HG03439 (cell line): ENCODE measurements around the gene PXDN.

Experiments
- ATAC-seq: cut with Tn5 transposase; IDR thresholded peaks from one replicate; pipeline ENCODE4 v1.9.1; 2021; ENCODE audit warnings: mild to moderate bottlenecking, moderate library complexity; ENCODE audit not compliant: unreplicated experiment

The PXDN gene

DNA sequence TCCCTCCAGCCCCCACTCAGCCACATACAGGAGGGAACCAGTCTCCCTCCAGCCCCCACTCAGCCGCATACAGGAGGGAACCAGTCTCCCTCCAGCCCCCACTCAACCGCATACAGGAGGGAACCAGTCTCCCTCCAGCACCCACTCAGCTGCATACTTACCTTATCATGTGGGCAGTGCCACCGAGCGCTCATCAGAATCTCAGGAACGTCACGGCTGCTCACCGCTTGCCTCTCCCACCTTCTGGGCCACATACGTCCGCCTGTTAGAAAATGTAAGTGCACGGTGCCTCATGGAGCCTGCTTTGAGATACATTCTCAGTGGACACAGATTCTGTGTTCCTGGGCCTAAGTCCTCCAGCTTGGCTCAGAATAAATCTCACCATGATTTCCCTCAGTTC lies 124.8 kb downstream of the PXDN start:
- ATAC-seq, result no peak

DNA sequence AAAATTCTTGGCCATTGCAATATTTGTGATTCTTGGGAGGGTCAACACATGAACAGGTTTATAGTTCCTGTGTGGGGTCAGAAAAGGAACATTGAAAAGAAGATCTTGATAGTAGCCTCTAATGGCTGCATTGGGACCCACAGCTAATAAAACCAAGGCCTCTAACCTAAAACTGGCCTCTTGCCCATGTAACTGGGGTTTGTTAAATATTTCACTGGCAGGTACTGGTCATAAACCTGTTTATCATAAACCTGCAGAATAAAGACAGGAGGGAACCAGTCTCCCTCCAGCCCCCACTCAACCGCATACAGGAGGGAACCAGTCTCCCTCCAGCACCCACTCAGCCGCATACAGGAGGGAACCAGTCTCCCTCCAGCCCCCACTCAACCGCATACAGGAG lies 125.3 kb downstream of the PXDN start:
- ATAC-seq, result no peak

- ATAC-seq, result no peak
These were observed 125.9 kb downstream of the PXDN start for GRCh38 chr2:1618191-1618961.

DNA sequence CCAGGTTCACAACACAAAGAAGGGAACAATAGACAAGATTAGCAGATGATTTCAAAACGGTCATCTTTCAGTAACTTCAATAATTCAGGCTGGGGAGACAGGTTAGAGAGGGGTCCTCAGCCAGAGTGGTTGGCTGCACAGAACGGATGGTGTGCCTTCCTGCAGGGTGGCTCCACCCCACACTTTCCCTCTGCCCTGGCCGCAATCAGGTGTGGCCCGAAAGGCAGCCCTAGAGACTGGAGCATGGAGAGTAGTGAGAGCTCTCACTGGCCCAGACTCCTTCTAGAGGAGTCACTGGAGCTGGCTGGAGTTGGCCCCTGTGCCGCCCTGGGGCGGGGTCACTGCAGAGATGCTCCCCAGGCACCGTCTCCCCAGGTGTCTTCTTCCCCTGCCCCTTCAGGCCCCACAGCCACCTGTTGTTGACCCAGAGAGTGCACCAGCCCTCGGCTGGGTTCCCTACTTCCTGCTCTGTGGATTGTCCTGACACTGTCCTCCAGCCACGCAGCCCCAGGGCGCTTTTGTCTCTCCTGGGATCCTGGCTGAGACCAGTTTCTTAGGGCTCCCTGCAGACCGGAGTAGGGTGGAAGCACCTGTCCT lies 126.8 kb downstream of the PXDN start:
- ATAC-seq, result no peak

- no peak for ATAC-seq
These were observed 129.8 kb downstream of the PXDN start for GRCh38 chr2:1614564-1614963.

DNA sequence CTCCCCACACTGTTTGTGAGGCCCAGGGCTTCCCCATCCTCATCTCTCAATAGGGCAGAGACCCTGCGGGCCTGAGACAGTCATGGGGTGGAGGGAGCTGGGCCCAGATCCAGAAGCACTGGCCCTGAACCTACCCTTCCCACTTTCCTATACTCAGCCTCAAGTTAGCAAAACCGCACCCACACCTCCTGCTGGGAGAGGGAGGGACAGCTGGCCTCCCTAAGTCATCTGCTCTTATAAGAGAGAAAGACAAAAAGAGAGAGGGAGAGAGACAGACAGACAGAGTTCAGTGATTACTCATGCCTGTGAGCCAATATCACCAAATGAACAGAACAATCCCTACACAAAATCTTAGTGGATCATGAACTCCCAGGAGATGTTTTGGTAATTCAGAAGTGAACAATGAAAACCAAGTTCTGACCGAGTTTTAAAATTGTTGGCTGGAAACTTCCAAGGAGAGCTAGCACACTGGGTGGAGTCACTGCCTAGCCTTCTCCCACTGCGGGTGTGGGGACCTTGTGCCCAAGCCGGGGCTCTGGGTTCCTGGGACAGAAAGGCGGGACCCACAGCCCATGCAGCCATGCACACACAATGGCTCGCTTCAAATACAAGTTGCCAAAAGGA lies 130.5 kb downstream of the PXDN start:
- ATAC-seq, result no peak

DNA sequence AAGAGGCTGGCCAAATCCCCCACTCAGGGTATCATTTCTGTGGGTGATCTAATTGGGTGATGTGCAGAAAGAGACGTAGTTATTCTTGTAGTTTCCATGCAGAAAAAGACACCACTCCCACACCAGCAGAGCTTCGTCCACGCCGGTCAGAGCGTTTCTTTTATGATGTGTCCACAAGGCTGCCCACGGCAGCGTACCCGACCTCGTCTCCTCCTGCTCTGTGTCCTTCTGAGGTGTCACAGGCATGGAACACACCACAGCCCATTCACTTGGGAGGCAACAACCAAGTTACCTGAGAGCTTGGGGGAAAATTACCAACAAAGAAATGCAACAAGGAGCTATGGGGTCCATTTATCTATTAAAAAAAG lies 131.3 kb downstream of the PXDN start:
- no peak for ATAC-seq

DNA sequence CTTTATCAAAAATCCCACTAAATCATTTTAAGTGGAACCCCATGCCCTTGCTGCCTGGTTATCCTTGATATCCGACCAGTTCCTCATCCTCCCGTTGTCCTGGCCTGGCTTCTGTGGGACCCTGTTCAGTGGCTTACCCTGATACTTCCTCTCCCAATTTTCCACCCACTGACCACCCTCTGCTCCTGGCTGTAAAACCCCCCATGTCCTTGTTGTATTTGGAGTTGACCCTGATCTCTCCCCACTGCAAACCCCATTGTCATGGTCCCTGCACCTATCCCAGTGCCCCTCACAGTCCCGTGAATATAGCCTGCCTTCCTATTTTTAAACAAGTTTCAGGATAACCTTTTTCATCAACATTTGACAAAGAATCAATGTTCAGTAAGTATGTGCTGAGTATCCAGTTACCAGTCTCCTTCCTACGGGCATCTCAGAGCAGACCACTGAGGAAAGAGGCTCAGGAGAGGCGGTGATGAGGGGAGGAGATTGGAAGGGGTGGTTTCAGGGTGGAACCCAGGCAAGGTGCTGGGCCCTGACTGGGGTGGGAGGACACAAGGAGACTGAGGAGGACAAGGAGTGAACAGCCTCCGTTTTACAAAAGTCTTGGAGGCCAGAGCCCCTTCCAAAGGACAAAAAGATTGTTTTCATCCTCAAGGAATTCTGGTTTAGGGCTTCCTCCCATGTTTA lies 131.8 kb downstream of the PXDN start:
- no peak for ATAC-seq

GRCh38 chr2:1611886-1612285 lies 132.4 kb downstream of the PXDN start:
- ATAC-seq, result no peak

DNA sequence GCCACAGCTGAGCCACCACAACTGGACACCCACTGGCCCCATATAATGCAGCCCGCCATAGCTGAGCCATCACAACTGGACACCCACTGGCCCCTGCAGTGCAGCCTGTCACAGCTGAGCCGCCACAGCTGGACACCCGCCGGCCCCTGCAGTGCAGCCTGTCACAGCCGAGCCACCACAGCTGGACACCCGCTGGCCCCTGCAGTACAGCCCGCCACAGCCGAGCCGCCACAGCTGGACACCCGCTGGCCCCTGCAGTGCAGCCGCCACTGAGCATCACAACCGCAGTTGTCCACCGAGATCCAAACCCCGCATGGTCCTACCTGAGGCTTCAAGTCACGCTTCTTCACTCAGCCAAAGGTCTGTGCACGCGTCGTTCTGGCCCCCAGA lies 134.2 kb downstream of the PXDN start:
- ATAC-seq, result no peak

GRCh38 chr2:1609485-1610095 lies 134.7 kb downstream of the PXDN start:
- no peak for ATAC-seq

DNA sequence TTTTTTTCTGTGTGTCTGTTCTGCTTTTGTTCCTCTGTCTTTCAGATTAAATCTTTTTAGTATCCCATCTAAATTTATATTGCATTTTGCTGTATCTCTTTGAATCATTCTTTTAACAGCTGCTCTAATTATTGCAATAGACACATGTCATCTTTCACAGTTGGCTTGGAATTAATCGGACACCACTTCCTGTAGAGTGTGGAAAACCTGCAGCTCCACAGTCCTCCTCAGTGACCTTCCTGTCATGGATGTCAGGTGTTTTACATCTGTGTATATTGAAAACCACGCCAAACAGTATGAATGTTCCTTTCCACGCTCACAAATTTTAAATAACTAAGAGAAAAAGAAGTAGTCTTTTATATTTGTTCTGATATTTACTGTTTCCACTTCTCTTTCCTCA lies 135.3 kb downstream of the PXDN start:
- ATAC-seq, result no peak

DNA sequence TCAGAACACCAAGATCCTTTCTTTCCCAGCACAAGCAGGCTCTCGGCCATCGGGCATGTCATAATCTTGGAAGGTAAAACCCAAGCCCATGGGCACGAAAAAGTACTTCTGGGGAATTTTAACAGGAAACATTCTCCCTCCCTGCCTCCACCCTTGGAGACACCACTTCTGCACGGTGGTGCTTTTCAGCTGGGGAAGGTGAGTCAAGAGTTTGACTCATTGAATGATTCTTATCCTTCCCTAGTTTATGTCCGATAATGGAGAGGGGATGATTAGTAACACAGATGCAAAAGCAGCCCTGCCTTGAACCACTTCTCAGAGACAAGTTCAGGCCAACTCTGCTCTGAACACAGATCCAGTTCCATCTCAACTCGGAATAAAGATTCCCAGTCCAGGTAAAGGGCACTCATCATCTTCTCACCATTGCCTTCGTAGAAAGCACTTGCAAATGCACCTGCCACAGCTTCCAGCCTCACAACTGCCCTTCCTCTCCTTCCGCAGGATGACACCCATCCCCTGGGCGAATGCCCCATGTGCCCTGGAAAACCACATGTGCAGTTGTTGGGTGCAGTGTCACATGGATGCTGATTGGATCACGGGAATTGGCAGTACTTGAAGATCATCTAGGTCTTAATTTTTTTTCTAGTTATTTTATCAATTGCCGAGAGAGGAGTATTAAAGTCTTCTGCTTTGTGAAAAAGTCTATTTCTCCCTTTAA lies 136.2 kb downstream of the PXDN start:
- ATAC-seq, result no peak

- ATAC-seq, result no peak
These were observed 136.9 kb downstream of the PXDN start for GRCh38 chr2:1607236-1607920.

DNA sequence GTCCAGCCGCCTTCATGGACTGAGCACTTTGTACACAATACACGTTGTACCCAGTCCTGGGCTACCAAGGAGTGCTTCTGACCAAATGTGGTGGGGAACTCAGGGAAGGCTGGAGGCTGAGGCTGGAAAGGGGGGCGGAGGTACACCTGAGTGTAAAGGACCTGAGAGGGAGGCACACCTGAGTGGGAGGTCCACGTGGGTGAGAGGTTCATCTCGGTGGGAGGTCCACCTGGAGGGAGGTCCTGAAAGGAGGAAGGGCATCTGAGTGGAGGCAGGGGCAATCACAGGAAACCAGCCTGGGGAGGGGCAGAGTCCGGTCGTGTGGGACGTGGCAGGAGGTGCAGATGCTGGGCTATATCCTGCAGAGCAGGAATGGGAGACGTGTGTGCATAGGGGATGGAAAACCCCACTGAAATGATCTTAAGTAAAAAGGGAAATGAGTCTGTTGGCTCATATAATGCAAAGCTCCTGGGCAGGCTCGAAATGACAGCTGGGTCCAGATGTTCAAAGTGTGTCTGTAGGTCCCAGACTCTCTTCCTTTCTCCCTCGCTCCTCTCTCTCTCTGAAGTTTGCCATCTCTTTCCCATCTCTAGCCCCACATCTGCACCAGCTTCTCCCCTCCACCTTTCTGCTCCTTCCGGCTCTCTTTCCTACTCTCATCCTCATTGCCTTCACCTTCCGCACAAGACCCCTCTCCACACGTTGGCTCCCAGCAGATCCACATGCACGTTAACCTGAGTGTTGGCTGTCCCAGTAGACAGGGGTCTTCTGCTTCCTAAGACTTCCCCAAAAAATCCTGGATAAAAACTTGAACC lies 137.7 kb downstream of the PXDN start:
- no peak for ATAC-seq

DNA sequence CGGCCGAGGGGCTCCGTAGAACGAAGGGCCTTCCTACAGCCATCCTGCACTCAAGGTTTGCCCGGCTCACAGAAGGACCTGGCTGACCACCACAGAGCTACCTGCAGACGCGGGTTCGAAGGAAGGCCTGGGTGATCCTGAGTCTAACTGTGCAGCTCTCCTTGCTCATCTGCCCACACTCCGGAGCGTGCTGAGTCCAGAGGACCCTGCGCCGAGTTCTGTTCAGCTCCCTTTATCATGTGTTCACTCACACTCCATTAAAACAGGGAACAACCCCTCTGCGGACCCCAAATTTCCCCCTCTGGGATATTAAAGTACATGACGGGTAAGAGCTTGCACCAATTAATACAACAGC lies 138.3 kb downstream of the PXDN start:
- no peak for ATAC-seq

DNA sequence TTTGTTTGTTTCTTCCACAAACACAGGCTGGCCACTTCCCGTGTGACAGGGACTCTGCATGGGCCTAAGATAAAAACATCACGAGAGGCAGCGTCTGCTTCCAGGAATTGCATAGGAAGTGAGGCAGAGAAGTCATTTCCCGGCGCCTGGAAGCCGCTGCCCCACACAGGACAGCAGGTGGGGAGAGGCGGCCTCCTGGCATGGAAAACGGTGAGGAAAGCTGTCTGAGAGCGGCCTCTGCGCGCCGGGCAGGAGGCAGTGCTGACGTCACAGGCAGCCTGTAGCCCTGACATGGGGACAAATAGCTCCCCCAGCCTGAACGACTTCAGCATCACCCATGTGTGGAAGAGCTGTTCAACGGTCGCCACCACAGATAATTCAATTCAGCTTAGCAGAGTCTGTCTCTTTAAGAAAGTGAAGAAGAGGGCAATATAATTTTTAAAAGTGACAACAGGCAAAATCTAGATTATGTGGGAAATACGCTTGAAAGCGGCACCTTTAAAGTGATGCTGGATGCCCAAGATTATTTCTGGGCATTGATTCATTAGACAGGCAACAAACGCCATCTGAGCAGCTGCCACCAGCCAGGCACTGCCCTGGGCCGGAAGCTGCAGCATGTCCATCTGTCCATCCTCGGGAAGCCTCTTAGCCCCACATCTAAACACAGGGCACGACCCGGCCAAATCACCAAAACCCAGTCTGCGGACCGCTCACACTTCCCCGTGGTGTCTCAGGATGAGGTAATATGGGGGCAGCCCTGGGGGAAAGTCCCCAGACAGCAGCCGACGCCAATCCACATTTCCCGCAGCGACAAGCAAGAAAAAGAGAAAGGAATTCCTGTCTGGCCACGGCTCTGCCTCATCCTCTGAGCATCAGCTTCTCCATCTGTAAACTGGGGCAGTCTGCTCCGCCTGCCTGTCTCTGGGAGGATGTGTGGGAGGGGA lies 138.9 kb downstream of the PXDN start:
- no peak for ATAC-seq

DNA sequence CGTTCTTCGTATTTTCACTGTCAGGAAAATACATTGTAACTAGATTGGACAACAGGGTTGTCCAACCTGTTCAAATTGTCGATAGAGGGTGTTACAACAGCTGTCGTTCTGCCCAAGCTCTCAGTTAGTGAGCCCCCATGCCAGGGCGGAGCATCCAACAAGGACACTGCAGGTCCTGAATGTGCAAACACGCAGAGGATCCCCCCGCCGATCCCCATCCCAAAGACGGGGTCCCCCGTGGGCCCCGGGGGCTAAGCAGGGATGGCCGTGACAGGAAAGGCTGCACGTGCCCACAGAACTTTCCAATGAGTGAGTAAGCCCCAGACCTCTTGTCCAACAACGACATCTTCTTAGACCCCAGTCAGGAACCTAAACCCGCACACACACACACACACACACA lies 140.8 kb downstream of the PXDN start:
- ATAC-seq, result no peak
